C4-2B (cell line): ENCODE measurements around the gene C1S.
A peak's percentile ranks its signal among the peaks of the same experiment; 100 is the strongest.

ENCODE experiments used
- H3K27ac ChIP-seq: fragments of 450-650 bp; 2 replicates; pipeline ENCODE4 v1.5.1; 2017
- ZFX ChIP-seq: fragments of 450-650 bp; IDR thresholded peaks from 2 replicates; pipeline ENCODE4 v1.6.1; 2017
- TF ChIP-seq, protein P1 (sequence below): fragments of 450-650 bp; conservative IDR thresholded peaks from 2 replicates; pipeline ENCODE4 v1.5.1; 2017; ENCODE audit warnings: mild to moderate bottlenecking

C1S gene

DNA sequence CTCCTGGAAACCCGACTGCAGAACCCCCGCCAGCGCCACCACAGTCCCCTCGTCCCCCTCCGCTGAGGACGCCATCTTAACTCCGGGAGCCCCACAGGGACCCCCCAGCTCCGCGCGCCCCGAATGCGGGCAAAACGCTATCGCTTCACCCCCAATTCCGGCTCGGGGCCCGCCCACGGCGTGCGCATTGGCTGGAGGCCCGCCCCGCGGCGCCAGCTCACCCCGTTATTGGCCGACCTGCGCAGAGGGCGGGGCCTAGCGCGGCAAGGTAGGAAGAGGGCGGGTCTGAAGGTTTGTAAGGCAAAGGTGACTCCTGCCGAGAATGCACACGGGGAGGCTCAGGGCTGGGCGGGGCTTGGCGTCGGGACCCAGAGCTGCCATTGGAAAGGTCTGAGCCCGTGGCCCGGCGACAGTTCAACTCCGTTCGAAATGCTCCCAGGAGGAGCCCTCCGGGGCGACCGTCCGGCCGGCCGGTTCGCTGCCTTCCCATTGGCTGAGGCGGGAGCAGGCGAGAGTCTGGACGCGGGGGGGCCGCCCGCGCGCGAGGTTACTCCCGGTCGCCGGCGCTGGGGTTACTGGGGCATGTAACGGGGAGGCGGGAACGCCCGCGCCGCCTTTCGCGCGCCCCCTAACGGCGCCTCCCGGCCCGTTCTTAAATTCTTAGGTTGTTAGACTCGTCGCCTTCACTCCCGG is 42.0 kb upstream of the C1S start, which contains the start of gene LPCAT3:
Gene LPCAT3, minus strand, starts transcription at position 127 of the 693 bp plus-strand sequence. Its CDS starts 52 bp downstream, at position 75.
- TF ChIP-seq, protein P1, sequence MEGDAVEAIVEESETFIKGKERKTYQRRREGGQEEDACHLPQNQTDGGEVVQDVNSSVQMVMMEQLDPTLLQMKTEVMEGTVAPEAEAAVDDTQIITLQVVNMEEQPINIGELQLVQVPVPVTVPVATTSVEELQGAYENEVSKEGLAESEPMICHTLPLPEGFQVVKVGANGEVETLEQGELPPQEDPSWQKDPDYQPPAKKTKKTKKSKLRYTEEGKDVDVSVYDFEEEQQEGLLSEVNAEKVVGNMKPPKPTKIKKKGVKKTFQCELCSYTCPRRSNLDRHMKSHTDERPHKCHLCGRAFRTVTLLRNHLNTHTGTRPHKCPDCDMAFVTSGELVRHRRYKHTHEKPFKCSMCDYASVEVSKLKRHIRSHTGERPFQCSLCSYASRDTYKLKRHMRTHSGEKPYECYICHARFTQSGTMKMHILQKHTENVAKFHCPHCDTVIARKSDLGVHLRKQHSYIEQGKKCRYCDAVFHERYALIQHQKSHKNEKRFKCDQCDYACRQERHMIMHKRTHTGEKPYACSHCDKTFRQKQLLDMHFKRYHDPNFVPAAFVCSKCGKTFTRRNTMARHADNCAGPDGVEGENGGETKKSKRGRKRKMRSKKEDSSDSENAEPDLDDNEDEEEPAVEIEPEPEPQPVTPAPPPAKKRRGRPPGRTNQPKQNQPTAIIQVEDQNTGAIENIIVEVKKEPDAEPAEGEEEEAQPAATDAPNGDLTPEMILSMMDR, result peak; percentile 97
- TF ChIP-seq ZFX, result no peak
- peak within 1 kb of the TSS; percentile 85 for H3K27ac ChIP-seq

DNA sequence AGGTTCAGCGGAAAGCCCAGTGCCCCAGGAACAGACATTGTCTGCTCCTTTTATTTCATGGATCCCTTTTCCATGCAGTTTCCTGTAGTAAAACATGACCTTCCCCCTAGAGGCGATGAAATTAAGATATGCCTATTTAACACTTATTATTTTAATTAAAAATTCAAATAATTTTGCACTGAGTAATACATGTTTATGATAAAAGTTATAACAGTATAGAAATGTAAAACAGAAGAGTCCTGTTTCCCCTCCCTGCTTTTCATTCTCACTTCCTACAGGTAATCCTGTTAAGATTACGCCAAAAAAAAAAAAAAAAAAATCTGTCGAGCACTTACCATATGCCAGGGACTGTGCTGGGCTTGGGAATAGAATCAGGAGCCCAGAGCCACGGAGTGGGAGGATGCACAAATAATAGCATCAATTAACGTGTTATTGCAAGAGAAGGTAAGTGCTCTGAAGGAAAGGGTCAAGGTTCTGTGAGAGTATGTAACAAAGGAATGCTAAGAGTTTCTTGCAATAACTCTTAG is 41.4 kb upstream of the C1S start:
- TF ChIP-seq ZFX, result no peak
- TF ChIP-seq, protein P1, result peak; percentile 36

DNA sequence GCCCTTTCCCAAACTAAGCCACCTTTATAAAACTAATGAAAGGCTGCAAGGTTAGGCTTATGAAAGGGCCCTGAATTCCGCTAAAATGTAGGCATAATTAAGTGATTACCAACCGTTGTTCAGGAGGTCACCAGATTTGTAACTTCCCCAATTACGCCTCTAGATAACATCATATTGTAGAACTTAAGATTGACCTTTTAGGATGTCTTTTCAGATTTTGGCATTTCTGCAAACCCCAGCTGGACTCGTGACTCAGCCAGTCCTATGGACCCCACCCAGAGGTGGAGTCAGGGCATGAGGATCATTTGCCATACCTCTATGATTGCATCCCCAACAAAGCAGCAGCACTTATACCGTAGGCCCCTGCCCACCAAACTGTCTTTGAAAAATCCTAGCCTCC is 38.6 kb upstream of the C1S start:
- no peak for TF ChIP-seq ZFX
- TF ChIP-seq, protein P1, result no peak

More for the DNA sequence above, 41.4 kb upstream of the C1S start:
- peak overlapping the region; percentile 85 for H3K27ac ChIP-seq

DNA sequence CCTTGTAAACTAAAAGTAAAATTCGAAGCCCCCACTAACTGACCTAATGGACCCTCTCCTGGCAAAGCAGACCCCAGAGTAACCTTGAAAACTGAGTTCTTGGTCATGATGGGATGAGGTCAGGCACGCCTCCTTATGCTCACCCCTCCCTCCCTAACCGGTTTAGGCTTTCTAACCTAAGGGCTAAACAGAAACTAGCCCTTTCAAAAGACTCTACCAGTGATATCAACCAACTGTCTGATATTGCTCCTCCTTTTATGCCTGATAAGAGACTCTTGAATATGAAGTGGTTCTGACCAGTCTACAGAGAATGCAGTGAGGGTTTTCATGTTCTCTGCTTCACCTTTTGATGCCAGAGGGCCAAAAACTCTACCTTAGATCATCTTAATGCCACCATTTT is 37.4 kb upstream of the C1S start:
- no peak overlapping the region for H3K27ac ChIP-seq
- TF ChIP-seq ZFX, result no peak
- TF ChIP-seq, protein P1, result no peak

More for the DNA sequence above, 38.6 kb upstream of the C1S start:
- no peak overlapping the region for H3K27ac ChIP-seq

DNA sequence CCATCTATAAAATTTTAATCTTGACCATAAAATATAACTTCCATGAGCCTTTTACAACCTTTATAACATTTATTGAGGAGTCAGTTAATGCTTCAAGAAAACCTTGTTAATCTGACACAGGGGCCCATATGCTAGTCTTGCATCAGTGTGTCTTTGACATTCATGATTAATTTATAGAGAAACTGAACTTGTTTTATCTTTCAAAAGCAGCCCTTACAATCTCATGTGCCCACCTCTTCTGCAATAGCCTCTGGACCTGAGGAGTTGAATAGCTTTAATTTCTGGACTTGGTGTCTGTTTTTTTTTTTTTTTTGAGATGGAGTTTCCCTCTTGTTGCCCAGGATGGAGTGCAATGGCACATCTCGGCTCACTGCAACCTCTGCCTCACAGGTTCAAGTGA is 33.7 kb upstream of the C1S start:
- TF ChIP-seq, protein P1, result no peak
- TF ChIP-seq ZFX, result no peak

DNA sequence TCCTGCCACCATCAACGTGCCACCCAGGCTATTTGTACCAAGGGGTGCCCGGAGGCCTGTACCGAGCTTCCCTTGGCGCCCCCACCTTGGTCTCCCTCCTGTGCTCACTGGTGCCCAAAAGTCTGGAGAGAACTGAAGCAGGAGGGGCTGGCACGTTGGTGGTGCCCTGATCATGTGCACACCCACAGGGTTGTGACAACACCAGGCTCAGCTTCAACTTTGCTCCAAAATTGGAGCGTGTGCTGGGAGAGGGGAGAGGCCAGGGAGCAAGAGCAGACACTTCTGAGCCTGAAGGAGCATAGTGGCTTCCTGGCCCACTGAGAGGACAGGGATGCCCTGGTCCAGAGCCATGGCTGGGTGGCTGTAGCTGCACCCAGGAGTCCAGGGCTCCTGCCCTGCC is 29.2 kb upstream of the C1S start:
- H3K27ac ChIP-seq, result no peak overlapping the region
- TF ChIP-seq, protein P1, result no peak
- no peak for TF ChIP-seq ZFX

More for the DNA sequence above, 33.7 kb upstream of the C1S start:
- H3K27ac ChIP-seq, result no peak overlapping the region

DNA sequence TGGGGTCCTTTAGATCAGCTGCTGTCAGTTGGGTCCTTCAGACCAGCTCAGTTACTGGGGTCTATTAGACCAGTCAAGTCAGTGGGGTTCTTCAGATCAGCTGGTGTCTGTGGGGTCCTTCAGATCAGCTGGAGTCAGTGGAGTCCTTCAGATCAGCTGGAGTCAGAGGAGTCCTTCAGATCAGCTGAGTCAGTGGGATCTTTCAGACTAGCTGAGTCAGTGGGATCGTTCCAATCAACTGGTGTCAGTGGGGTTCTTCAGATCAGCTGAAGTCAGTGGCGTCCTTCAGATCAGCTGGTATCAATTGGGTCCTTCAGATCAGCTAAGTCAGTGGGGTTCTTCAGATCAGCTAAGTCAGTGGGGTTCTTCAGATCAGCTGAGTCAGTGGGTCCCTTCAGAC is 27.5 kb upstream of the C1S start:
- no peak for TF ChIP-seq ZFX
- TF ChIP-seq, protein P1, result no peak
- no peak overlapping the region for H3K27ac ChIP-seq
